GM21528 (cell line): ENCODE results near the gene TNS1.

Source experiments
- ATAC-seq: cut with Tn5 transposase; IDR thresholded peaks from one replicate; pipeline ENCODE4 v1.9.1; 2021; ENCODE audit warnings: mild to moderate bottlenecking, moderate library complexity; ENCODE audit not compliant: unreplicated experiment, low FRiP score

Gene TNS1

GRCh38 chr2:218017211-218018053, 14.6 kb upstream of the TNS1 start:
- no peak for ATAC-seq

GRCh38 chr2:218016810-218017209, 14.0 kb upstream of the TNS1 start:
- no peak for ATAC-seq

GRCh38 chr2:218015586-218016521, 13.1 kb upstream of the TNS1 start:
- no peak for ATAC-seq

- no peak for ATAC-seq
Observed at GRCh38 chr2:218014706-218015585, 12.2 kb upstream of the TNS1 start.

- no peak for ATAC-seq
Observed at GRCh38 chr2:218013289-218013688, 10.5 kb upstream of the TNS1 start.

GRCh38 chr2:218012284-218012683, 9.5 kb upstream of the TNS1 start:
- no peak for ATAC-seq

- no peak for ATAC-seq
Observed at GRCh38 chr2:218011653-218012040, 8.9 kb upstream of the TNS1 start.

GRCh38 chr2:218010984-218011652, 8.3 kb upstream of the TNS1 start:
- no peak for ATAC-seq

GRCh38 chr2:218010140-218010983, 7.6 kb upstream of the TNS1 start:
- no peak for ATAC-seq

GRCh38 chr2:218009765-218010139, 7.0 kb upstream of the TNS1 start:
- ATAC-seq: no peak

GRCh38 chr2:218009231-218009630, 6.4 kb upstream of the TNS1 start:
- ATAC-seq: no peak

GRCh38 chr2:218008060-218009040, 5.6 kb upstream of the TNS1 start:
- no peak for ATAC-seq

- no peak for ATAC-seq
Observed at GRCh38 chr2:218006741-218007140, 3.9 kb upstream of the TNS1 start.

GRCh38 chr2:218005486-218005885, 2.7 kb upstream of the TNS1 start:
- ATAC-seq: no peak

GRCh38 chr2:218005028-218005427, 2.2 kb upstream of the TNS1 start:
- ATAC-seq: no peak

- no peak for ATAC-seq
Observed at GRCh38 chr2:218003981-218004419, 1.2 kb upstream of the TNS1 start.

- no peak for ATAC-seq
Observed at GRCh38 chr2:218003281-218003944, 618 bp upstream of the TNS1 start.
